Ishikawa (cell line): Measurements from ENCODE around the gene TOP2A.

ENCODE experiments used
- CEBPB ChIP-seq: IDR thresholded peaks from 2 replicates; pipeline ENCODE4 v1.6.1; 2012
- CREB1 ChIP-seq: IDR thresholded peaks from 2 replicates; pipeline ENCODE4 v1.6.1; 2012; ENCODE audit warnings: low read depth
- EGR1 ChIP-seq: IDR thresholded peaks from 2 replicates; pipeline ENCODE4 v1.6.1; 2012
- EP300 ChIP-seq: IDR thresholded peaks from 2 replicates; pipeline ENCODE4 v1.6.1; 2012; ENCODE audit warnings: borderline replicate concordance
- FOXM1 ChIP-seq: IDR thresholded peaks from 2 replicates; pipeline ENCODE4 v1.6.1; 2012; ENCODE audit warnings: low read depth, borderline replicate concordance
- NFIC ChIP-seq: IDR thresholded peaks from 2 replicates; pipeline ENCODE4 v1.6.1; 2012
- RAD21 ChIP-seq: IDR thresholded peaks from 2 replicates; pipeline ENCODE4 v1.6.1; 2012; ENCODE audit warnings: low read depth
- TAF1 ChIP-seq: IDR thresholded peaks from 2 replicates; pipeline ENCODE4 v1.6.1; 2012; ENCODE audit warnings: low read depth, mild to moderate bottlenecking
- TCF12 ChIP-seq: IDR thresholded peaks from 2 replicates; pipeline ENCODE4 v1.6.1; 2012; ENCODE audit warnings: low read depth
- TEAD4 ChIP-seq: IDR thresholded peaks from 2 replicates; pipeline ENCODE4 v1.6.1; 2012
- YY1 ChIP-seq: IDR thresholded peaks from 2 replicates; pipeline ENCODE4 v1.6.1; 2012; ENCODE audit warnings: low read depth
- ZBTB7A ChIP-seq: IDR thresholded peaks from 2 replicates; pipeline ENCODE4 v1.6.1; 2012; ENCODE audit warnings: low read depth
- TF ChIP-seq, protein P1 (sequence below): IDR thresholded peaks from 2 replicates; pipeline ENCODE4 v1.6.1; 2012
- TF ChIP-seq, protein P2 (sequence below): IDR thresholded peaks from 2 replicates; pipeline ENCODE4 v1.6.1; 2012
- TF ChIP-seq, protein P3 (sequence below): IDR thresholded peaks from 2 replicates; pipeline ENCODE4 v1.6.1; 2012; ENCODE audit warnings: low read depth, mild to moderate bottlenecking

The TOP2A gene

DNA sequence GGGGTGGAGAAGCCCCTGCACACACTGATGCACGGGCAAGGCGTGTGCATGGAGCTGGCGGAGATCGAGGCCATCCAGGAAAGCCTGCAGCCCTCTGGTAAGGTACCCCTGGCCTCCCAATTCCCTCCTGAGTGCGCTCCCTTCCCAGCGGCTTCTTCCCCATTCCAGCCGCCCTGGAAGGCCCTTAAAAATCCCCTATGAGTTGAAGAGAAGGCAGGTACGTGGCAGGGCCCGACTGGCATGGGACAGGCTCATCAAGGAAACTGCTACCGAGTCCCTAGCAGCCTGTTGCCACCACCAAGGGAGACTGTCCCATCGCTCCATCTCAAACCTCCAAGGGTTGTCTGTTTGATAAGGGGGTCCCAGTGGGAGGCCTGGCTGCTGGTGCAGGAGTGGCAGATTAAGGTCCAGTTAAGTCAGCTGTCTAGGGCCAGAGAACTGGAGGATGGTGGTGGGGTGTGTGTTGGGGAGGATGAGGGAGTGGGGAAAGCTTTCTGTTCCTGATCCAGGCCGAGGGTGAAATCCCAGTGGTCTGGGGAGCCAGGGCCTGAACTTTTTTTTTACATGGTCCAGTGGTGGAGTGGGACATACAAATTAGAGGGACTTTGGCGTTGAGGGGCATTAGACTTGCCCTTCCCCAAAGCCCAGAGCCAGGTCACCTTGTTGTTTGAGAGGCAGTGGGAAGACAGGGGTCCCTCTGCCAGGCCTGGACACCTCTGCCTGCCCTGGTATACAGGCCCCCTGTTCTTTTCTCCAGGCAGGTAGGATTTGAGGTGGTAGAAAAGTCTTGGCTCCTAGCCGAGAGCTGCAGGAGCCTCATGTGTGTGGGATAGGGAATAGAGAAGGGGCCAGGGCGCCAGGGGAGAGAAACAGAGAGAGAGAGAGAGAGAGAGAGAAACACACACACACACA lies 26.5 kb upstream of the TOP2A start:
- TF ChIP-seq RAD21 (no peak), CREB1 (no peak), TAF1 (no peak), ZBTB7A (no peak), FOXM1 (no peak), TEAD4 (no peak), TCF12 (no peak), EP300 (no peak), CEBPB (no peak), NFIC (no peak), EGR1 (no peak), YY1 (no peak)
- TF ChIP-seq, protein P1, sequence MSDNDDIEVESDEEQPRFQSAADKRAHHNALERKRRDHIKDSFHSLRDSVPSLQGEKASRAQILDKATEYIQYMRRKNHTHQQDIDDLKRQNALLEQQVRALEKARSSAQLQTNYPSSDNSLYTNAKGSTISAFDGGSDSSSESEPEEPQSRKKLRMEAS: no peak
- TF ChIP-seq, protein P2, sequence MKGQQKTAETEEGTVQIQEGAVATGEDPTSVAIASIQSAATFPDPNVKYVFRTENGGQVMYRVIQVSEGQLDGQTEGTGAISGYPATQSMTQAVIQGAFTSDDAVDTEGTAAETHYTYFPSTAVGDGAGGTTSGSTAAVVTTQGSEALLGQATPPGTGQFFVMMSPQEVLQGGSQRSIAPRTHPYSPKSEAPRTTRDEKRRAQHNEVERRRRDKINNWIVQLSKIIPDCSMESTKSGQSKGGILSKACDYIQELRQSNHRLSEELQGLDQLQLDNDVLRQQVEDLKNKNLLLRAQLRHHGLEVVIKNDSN: no peak
- TF ChIP-seq, protein P3, sequence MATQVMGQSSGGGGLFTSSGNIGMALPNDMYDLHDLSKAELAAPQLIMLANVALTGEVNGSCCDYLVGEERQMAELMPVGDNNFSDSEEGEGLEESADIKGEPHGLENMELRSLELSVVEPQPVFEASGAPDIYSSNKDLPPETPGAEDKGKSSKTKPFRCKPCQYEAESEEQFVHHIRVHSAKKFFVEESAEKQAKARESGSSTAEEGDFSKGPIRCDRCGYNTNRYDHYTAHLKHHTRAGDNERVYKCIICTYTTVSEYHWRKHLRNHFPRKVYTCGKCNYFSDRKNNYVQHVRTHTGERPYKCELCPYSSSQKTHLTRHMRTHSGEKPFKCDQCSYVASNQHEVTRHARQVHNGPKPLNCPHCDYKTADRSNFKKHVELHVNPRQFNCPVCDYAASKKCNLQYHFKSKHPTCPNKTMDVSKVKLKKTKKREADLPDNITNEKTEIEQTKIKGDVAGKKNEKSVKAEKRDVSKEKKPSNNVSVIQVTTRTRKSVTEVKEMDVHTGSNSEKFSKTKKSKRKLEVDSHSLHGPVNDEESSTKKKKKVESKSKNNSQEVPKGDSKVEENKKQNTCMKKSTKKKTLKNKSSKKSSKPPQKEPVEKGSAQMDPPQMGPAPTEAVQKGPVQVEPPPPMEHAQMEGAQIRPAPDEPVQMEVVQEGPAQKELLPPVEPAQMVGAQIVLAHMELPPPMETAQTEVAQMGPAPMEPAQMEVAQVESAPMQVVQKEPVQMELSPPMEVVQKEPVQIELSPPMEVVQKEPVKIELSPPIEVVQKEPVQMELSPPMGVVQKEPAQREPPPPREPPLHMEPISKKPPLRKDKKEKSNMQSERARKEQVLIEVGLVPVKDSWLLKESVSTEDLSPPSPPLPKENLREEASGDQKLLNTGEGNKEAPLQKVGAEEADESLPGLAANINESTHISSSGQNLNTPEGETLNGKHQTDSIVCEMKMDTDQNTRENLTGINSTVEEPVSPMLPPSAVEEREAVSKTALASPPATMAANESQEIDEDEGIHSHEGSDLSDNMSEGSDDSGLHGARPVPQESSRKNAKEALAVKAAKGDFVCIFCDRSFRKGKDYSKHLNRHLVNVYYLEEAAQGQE: no peak

DNA sequence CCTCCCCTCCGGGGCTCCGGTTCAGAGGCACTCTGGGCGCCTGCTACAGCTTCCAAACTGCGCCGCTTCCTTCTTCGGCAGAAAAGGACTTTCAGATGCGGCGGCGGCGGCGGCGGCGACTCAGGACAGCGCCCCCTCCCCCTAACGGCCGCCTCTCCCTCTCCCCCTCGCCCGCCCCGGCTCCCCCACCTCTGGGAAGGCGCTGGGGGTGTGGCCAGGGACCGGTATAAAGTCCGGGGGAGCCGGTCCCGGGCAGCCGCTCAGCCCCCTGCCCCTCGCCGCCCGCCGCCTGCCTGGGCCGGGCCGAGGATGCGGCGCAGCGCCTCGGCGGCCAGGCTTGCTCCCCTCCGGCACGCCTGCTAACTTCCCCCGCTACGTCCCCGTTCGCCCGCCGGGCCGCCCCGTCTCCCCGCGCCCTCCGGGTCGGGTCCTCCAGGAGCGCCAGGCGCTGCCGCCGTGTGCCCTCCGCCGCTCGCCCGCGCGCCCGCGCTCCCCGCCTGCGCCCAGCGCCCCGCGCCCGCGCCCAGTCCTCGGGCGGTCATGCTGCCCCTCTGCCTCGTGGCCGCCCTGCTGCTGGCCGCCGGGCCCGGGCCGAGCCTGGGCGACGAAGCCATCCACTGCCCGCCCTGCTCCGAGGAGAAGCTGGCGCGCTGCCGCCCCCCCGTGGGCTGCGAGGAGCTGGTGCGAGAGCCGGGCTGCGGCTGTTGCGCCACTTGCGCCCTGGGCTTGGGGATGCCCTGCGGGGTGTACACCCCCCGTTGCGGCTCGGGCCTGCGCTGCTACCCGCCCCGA lies 25.7 kb upstream of the TOP2A start, which contains the start of gene IGFBP4:
TSS of gene IGFBP4 (plus strand) at position 255 of the 792 bp plus-strand sequence. CDS start at position 541, 286 bp downstream.
- TF ChIP-seq, protein P1: peak; percentile 92
- peak; percentile 27; the same call in 1 of the 2 replicates for TF ChIP-seq YY1
- TF ChIP-seq EP300: no peak
- TF ChIP-seq CEBPB: peak; percentile 36; the same call in 1 of the 2 replicates
- peak; percentile 36; the same call in 1 of the 2 replicates for TF ChIP-seq RAD21
- 0 out of 2 replicates have a peak, but pooled peaks have one; percentile 5 for TF ChIP-seq TEAD4
- TF ChIP-seq ZBTB7A: no peak
- TF ChIP-seq, protein P2: no peak
- TF ChIP-seq NFIC: peak; percentile 56
- no peak for TF ChIP-seq EGR1
- TF ChIP-seq TCF12: no peak
- TF ChIP-seq, protein P3: no peak
- TF ChIP-seq CREB1: no peak
- no peak for TF ChIP-seq TAF1
- TF ChIP-seq FOXM1: no peak

DNA sequence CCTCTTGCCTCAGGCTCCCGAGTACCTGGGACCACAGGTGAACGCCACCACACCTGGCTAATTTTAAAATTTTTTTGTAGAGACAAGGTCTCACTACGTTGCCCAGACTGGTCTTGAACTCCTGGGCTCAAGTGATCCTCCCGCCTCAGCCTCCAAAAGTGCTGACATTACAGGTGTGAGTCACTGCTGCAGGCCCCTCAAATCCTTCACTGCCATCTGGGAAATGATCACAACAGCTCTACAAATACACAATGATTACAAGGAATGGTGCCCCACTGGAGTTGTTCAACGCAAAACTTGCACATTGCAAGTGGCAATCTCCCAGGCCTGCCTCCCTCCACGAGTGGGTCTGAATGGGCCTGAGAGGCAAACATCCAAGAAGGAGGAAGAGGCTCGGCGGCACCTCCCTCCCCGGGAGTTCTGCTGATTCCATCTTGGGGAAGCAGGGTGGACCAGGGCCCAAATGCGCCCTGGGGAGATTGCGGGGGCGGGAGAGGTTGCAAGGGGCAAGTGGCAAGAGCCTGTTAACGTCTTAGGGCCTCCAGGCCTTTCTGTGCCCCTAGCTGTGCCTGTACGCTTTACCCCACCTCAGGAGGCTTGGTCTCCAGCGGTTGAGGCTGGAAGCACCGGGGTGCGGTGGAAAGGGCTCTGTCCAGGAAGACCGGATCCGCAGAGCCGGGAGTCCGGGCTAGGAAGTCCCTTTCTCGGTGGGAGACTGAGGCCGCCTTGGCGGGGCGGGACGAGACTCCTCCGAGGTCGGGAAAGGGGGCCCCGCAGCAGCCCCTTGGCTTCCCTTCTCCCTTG lies 24.9 kb upstream of the TOP2A start:
- TF ChIP-seq EGR1: no peak

DNA sequence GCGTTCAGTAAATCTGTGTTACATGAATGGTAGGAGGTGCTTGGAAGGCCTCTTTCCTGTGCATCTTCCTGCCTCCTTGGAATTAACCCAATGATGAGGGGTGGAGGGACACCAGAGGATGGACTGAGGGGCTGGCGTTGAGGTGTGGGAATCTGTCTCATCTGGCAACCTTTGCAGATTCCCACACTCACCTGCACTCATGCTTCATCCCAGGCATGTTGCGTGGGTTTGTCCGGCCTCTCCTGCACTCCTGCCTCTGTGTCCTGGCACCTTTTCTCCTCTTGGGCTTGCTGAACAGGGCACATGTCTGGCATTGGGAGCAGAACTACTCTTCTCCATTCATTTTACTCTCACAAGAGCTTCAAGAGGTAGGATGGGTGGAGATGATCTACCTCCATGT lies 22.5 kb upstream of the TOP2A start:
- TF ChIP-seq ZBTB7A: no peak
- TF ChIP-seq TEAD4: no peak
- TF ChIP-seq, protein P1: no peak
- TF ChIP-seq, protein P2: no peak
- TF ChIP-seq EGR1: no peak
- no peak for TF ChIP-seq CREB1
- TF ChIP-seq TCF12: no peak
- TF ChIP-seq, protein P3: no peak
- TF ChIP-seq NFIC: no peak
- no peak for TF ChIP-seq RAD21
- no peak for TF ChIP-seq CEBPB
- no peak for TF ChIP-seq TAF1
- TF ChIP-seq FOXM1: no peak
